Measurements from ENCODE around the gene ERG.

ERG gene

DNA sequence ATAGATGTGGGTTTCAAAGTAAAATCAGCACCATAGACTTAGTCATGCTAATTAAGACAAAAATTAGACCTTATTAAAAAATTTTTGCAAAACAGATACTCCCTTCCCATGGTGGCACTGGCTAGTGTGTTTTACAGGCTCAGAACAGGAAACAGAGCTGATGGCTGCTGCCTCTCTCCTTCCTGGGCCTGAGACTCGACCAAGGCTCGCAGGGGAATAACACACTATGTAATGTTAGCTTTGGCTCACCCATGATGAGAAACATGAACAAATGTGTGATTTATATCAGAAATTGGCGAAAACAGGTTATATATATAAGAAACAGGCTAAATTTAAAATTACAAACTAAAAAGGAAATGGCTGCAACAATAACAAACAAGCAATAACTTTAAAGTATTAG is 50.7 kb downstream of the ERG start:
- no peak overlapping the region for H2AFZ ChIP-seq (ENCODE audit: low read length)
- no peak overlapping the region for H2BK120ac ChIP-seq (ENCODE audit: low read depth, low read length)
- H3K18ac ChIP-seq (ENCODE audit: low read length) = no peak overlapping the region
- no peaks in the 10 kb centered on the region for H3K27me3 ChIP-seq (ENCODE audit: control insufficient read depth in 3 of 3, insufficient read depth in 3 of 3, low read depth in 1 of 3, low read length in 3 of 3)
- no peak overlapping the region for H2BK12ac ChIP-seq (ENCODE audit: low read length)
- no peak overlapping the region for H3K4me2 ChIP-seq (ENCODE audit: insufficient read depth, low read length, poor library complexity, severe bottlenecking)
- no peak overlapping the region for H3K23ac ChIP-seq (ENCODE audit: low read depth, low read length, poor library complexity)
- H2BK5ac ChIP-seq (ENCODE audit: low read length) = no peak overlapping the region
- no peak overlapping the region for H3K4ac ChIP-seq (ENCODE audit: low read length)
- H3K4me1 ChIP-seq (ENCODE audit: control insufficient read depth in 2 of 2, insufficient read depth in 1 of 2, low read depth in 1 of 2, low read length in 2 of 2) = peaks cover 5 to 6% of the 10 kb centered on the region in 2 donors
- no peaks in the 10 kb centered on the region for H3K9me3 ChIP-seq (replicated peaks in 1 of 2; ENCODE audit: control insufficient read depth in 2 of 2, insufficient read depth in 1 of 2, low read depth in 1 of 2, low read length in 2 of 2)
- no CpG with 5 or more reads among the region's 3 CpGs for WGBS, 2 donors (ENCODE audit: extremely low coverage in 2 of 2, insufficient read length in 2 of 2, insufficient replicate concordance in 1 of 2)
- no peak overlapping the region for H4K91ac ChIP-seq (ENCODE audit: low read depth, low read length, poor library complexity)
- no peak overlapping the region for H3K4me3 ChIP-seq (ENCODE audit: low read length in 2 of 2)
- H3K27ac ChIP-seq (replicated peaks; ENCODE audit: low read length) = no peak overlapping the region
- no peak overlapping the region for H2BK15ac ChIP-seq (ENCODE audit: low read length)
- no peak overlapping the region for H3K9ac ChIP-seq (ENCODE audit: low read depth, low read length, poor library complexity)
- H3K79me1 ChIP-seq (ENCODE audit: low read depth, low read length) = no peaks in the 10 kb centered on the region
- H3K36me3 ChIP-seq (replicated peaks in 1 of 2; ENCODE audit: control insufficient read depth in 2 of 2, insufficient read depth in 2 of 2, low read length in 2 of 2) = no peaks in the 10 kb centered on the region
- H3K14ac ChIP-seq (ENCODE audit: low read length) = no peak overlapping the region
- H2AK5ac ChIP-seq (ENCODE audit: low read depth, low read length) = no peak overlapping the region
- no peak for DNase-seq (ENCODE audit: low spot score)
- no peak overlapping the region for H4K8ac ChIP-seq (ENCODE audit: low read depth, low read length)

DNA sequence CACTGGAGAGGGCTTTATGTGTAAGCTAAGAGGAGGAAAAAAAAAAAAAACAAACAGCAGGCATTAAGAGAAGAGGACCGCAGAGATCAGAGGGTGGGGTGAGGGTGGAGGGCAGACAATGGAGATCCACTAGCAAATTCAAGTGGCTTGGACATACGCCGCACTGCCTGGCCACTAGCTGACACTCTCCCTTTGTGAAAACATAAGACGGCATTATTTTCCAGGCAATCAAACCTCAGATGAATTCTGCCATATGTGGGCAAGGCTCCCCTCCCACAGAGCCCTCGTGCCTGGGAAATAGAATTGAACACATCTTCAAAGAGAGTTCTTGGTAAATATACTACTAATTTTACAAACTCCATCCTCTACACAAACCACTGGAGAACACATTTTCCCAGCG is 53.6 kb downstream of the ERG start:
- no peak overlapping the region for H3K9ac ChIP-seq (ENCODE audit: low read depth, low read length, poor library complexity)
- H2AFZ ChIP-seq (ENCODE audit: low read length) = no peak overlapping the region
- no peak overlapping the region for H4K91ac ChIP-seq (ENCODE audit: low read depth, low read length, poor library complexity)
- no peak overlapping the region for H3K4me3 ChIP-seq (ENCODE audit: low read length in 2 of 2)
- H3K36me3 ChIP-seq (replicated peaks in 1 of 2; ENCODE audit: control insufficient read depth in 2 of 2, insufficient read depth in 2 of 2, low read length in 2 of 2) = no peaks in the 10 kb centered on the region
- H3K4ac ChIP-seq (ENCODE audit: low read length) = no peak overlapping the region
- no peak overlapping the region for H2BK15ac ChIP-seq (ENCODE audit: low read length)
- H3K9me3 ChIP-seq (replicated peaks in 1 of 2; ENCODE audit: control insufficient read depth in 2 of 2, insufficient read depth in 1 of 2, low read depth in 1 of 2, low read length in 2 of 2) = no peaks in the 10 kb centered on the region
- no peak for DNase-seq (ENCODE audit: low spot score)
- no peak overlapping the region for H3K14ac ChIP-seq (ENCODE audit: low read length)
- H2BK120ac ChIP-seq (ENCODE audit: low read depth, low read length) = no peak overlapping the region
- no peaks in the 10 kb centered on the region for H3K27me3 ChIP-seq (ENCODE audit: control insufficient read depth in 3 of 3, insufficient read depth in 3 of 3, low read depth in 1 of 3, low read length in 3 of 3)
- H3K4me1 ChIP-seq (ENCODE audit: control insufficient read depth in 2 of 2, insufficient read depth in 1 of 2, low read depth in 1 of 2, low read length in 2 of 2) = peaks cover 14 to 17% of the 10 kb centered on the region in 2 donors
- H3K79me1 ChIP-seq (ENCODE audit: low read depth, low read length) = no peaks in the 10 kb centered on the region
- no peak overlapping the region for H2BK5ac ChIP-seq (ENCODE audit: low read length)
- H3K4me2 ChIP-seq (ENCODE audit: insufficient read depth, low read length, poor library complexity, severe bottlenecking) = no peak overlapping the region
- no peak overlapping the region for H3K23ac ChIP-seq (ENCODE audit: low read depth, low read length, poor library complexity)
- no peak overlapping the region for H4K8ac ChIP-seq (ENCODE audit: low read depth, low read length)
- H2AK5ac ChIP-seq (ENCODE audit: low read depth, low read length) = no peak overlapping the region
- no peak overlapping the region for H2BK12ac ChIP-seq (ENCODE audit: low read length)
- no CpG with 5 or more reads among the region's 6 CpGs for WGBS, 2 donors (ENCODE audit: extremely low coverage in 2 of 2, insufficient read length in 2 of 2, insufficient replicate concordance in 1 of 2)
- H3K18ac ChIP-seq (ENCODE audit: low read length) = no peak overlapping the region
- H3K27ac ChIP-seq (replicated peaks; ENCODE audit: low read length) = no peak overlapping the region

GRCh38 chr21:38443110-38443509 is 55.2 kb downstream of the ERG start:
- no peak overlapping the region for H3K14ac ChIP-seq (ENCODE audit: low read length)

DNA sequence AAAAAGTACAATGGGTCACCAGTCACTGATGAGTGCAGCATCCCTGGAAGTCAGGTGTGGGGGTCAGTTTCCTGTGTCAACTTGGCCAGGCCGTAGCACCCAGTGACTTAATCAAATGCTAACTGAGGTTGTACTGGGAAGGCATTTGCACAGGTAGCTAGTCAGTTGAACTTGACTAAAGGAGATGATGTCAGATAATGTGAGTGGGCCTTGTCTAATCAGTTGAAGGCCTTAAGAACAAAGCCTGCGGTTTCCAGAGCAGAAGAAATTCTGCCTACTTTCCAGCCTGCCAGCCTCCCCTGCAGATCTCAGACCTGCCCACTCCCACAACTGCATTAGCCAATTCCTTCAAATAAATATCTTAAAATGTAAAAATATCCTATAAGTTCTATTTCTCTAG is 57.1 kb downstream of the ERG start:
- no peaks in the 10 kb centered on the region for H3K27me3 ChIP-seq (ENCODE audit: control insufficient read depth in 3 of 3, insufficient read depth in 3 of 3, low read depth in 1 of 3, low read length in 3 of 3)

More at GRCh38 chr21:38443110-38443509, 55.2 kb downstream of the ERG start:
- no peak overlapping the region for H4K8ac ChIP-seq (ENCODE audit: low read depth, low read length)
- no peak overlapping the region for H2BK120ac ChIP-seq (ENCODE audit: low read depth, low read length)
- H3K23ac ChIP-seq (ENCODE audit: low read depth, low read length, poor library complexity) = no peak overlapping the region
- no CpG with 5 or more reads among the region's 8 CpGs for WGBS, 2 donors (ENCODE audit: extremely low coverage in 2 of 2, insufficient read length in 2 of 2, insufficient replicate concordance in 1 of 2)
- H4K91ac ChIP-seq (ENCODE audit: low read depth, low read length, poor library complexity) = no peak overlapping the region
- H3K27me3 ChIP-seq (ENCODE audit: control insufficient read depth in 3 of 3, insufficient read depth in 3 of 3, low read depth in 1 of 3, low read length in 3 of 3) = no peaks in the 10 kb centered on the region
- H2BK5ac ChIP-seq (ENCODE audit: low read length) = no peak overlapping the region
- no peak overlapping the region for H3K4me3 ChIP-seq (ENCODE audit: low read length in 2 of 2)
- no peaks in the 10 kb centered on the region for H3K9me3 ChIP-seq (replicated peaks in 1 of 2; ENCODE audit: control insufficient read depth in 2 of 2, insufficient read depth in 1 of 2, low read depth in 1 of 2, low read length in 2 of 2)
- H3K36me3 ChIP-seq (replicated peaks in 1 of 2; ENCODE audit: control insufficient read depth in 2 of 2, insufficient read depth in 2 of 2, low read length in 2 of 2) = no peaks in the 10 kb centered on the region
- no peak overlapping the region for H3K9ac ChIP-seq (ENCODE audit: low read depth, low read length, poor library complexity)
- no peak for DNase-seq (ENCODE audit: low spot score)
- no peak overlapping the region for H2AK5ac ChIP-seq (ENCODE audit: low read depth, low read length)
- H3K4me2 ChIP-seq (ENCODE audit: insufficient read depth, low read length, poor library complexity, severe bottlenecking) = no peak overlapping the region
- no peaks in the 10 kb centered on the region for H3K79me1 ChIP-seq (ENCODE audit: low read depth, low read length)
- H3K27ac ChIP-seq (replicated peaks; ENCODE audit: low read length) = no peak overlapping the region
- H2BK12ac ChIP-seq (ENCODE audit: low read length) = no peak overlapping the region
- H3K4ac ChIP-seq (ENCODE audit: low read length) = no peak overlapping the region
- no peak overlapping the region for H3K18ac ChIP-seq (ENCODE audit: low read length)
- H3K4me1 ChIP-seq (ENCODE audit: control insufficient read depth in 2 of 2, insufficient read depth in 1 of 2, low read depth in 1 of 2, low read length in 2 of 2) = peaks cover 8 to 16% of the 10 kb centered on the region in 2 donors
- H2AFZ ChIP-seq (ENCODE audit: low read length) = no peak overlapping the region
- H2BK15ac ChIP-seq (ENCODE audit: low read length) = no peak overlapping the region

More for the DNA sequence above, 57.1 kb downstream of the ERG start:
- Histone ChIP-seq H2BK5ac (ENCODE audit: low read length) (no peak overlapping the region), H3K27ac (replicated peaks; ENCODE audit: low read length) (no peak overlapping the region), H2BK15ac (ENCODE audit: low read length) (no peak overlapping the region), H4K8ac (ENCODE audit: low read depth, low read length) (no peak overlapping the region), H3K14ac (ENCODE audit: low read length) (no peak overlapping the region), H2AK5ac (ENCODE audit: low read depth, low read length) (no peak overlapping the region), H2BK12ac (ENCODE audit: low read length) (no peak overlapping the region), H2BK120ac (ENCODE audit: low read depth, low read length) (no peak overlapping the region), H3K4me3 (ENCODE audit: low read length in 2 of 2) (no peak overlapping the region), H4K91ac (ENCODE audit: low read depth, low read length, poor library complexity) (no peak overlapping the region), H3K4me2 (ENCODE audit: insufficient read depth, low read length, poor library complexity, severe bottlenecking) (no peak overlapping the region), H3K36me3 (replicated peaks in 1 of 2; ENCODE audit: control insufficient read depth in 2 of 2, insufficient read depth in 2 of 2, low read length in 2 of 2) (no peaks in the 10 kb centered on the region), H3K9me3 (replicated peaks in 1 of 2; ENCODE audit: control insufficient read depth in 2 of 2, insufficient read depth in 1 of 2, low read depth in 1 of 2, low read length in 2 of 2) (no peaks in the 10 kb centered on the region), H3K9ac (ENCODE audit: low read depth, low read length, poor library complexity) (no peak overlapping the region), H3K23ac (ENCODE audit: low read depth, low read length, poor library complexity) (no peak overlapping the region), H2AFZ (ENCODE audit: low read length) (no peak overlapping the region), H3K18ac (ENCODE audit: low read length) (no peak overlapping the region), H3K79me1 (ENCODE audit: low read depth, low read length) (no peaks in the 10 kb centered on the region), H3K4me1 (ENCODE audit: control insufficient read depth in 2 of 2, insufficient read depth in 1 of 2, low read depth in 1 of 2, low read length in 2 of 2) (peaks cover 8 to 16% of the 10 kb centered on the region in 2 donors), H3K4ac (ENCODE audit: low read length) (no peak overlapping the region)
- no peak for DNase-seq (ENCODE audit: low spot score)
- WGBS, 2 donors (ENCODE audit: extremely low coverage in 2 of 2, insufficient read length in 2 of 2, insufficient replicate concordance in 1 of 2) = no CpG with 5 or more reads among the region's 2 CpGs
